Tibial nerve (tissue), 4 donors: ENCODE measurements around the gene LRRC4C. TPM values are rescaled to one million over a fixed set of nuclear protein-coding genes. Genes with fewer than 3 reads are reported as not detected.

Source experiments
- DNase-seq, 2 donors: peaks; one replicate each; pipeline ENCODE4 v3.0.0-alpha.2; 2019; ENCODE audit warnings: low spot score in 2 of 2
- H3K27ac ChIP-seq, 4 donors: fragments of 200-600 bp; sonication (generic) in 3 of 4; one replicate each; pipeline ENCODE4 v1.5.1; 2017 to 2019; ENCODE audit warnings: mild to moderate bottlenecking in 1 of 4
- H3K27me3 ChIP-seq, 2 donors: fragments of 200-600 bp; sonication (generic) in 1 of 2; one replicate each; pipeline versions ENCODE4 v1.5.1 to v1.6.0; 2017 to 2019
- H3K36me3 ChIP-seq, 3 donors: fragments of 200-600 bp; sonication (generic); one replicate each; pipeline ENCODE4 v1.5.1; 2018 to 2019
- H3K4me1 ChIP-seq, 4 donors: fragments of 200-600 bp; sonication (generic) in 3 of 4; one replicate each; pipeline ENCODE4 v1.5.1; 2017 to 2019
- H3K4me3 ChIP-seq, 4 donors: fragments of 200-600 bp; sonication (generic) in 3 of 4; one replicate each; pipeline ENCODE4 v1.5.1; 2017 to 2019; ENCODE audit warnings: mild to moderate bottlenecking in 1 of 4, moderate library complexity in 1 of 4
- H3K9me3 ChIP-seq, 4 donors: fragments of 200-600 bp; sonication (generic) in 3 of 4; one replicate each; pipeline ENCODE4 v1.5.1; 2017 to 2019
- EP300 ChIP-seq, 2 donors: sonication (generic); formaldehyde crosslinking; IDR thresholded peaks; one replicate each; pipeline ENCODE4 v1.6.1; 2017; ENCODE audit warnings: antibody characterized with exemption in 2 of 2, mild to moderate bottlenecking in 1 of 2
- POLR2A ChIP-seq, 2 donors: fragments of 450-650 bp; IDR thresholded peaks; one replicate each; pipeline ENCODE4 v1.6.1; 2017; ENCODE audit warnings: antibody characterized with exemption in 2 of 2, mild to moderate bottlenecking in 2 of 2, moderate library complexity in 2 of 2
- WGBS, 2 donors: methylation state at CpG; one replicate each; pipeline ENCODE4 v1.1.5; 2018; 5-methylcytosine and 5-hydroxymethylcytosine counted together
- total RNA-seq, 4 donors: library from RNA; depleted of rRNA; stranded (reverse); fragments of >200 nt; gene quantifications; one replicate each; pipeline ENCODE4 v1.1.0, GENCODE V29; 2016
- TF ChIP-seq, protein P1 (sequence below), 5 experiments: fragments of 200-600 bp in 3 of 5; fragments of 450-650 bp in 2 of 5; sonication (generic) in 3 of 5; IDR thresholded peaks; one replicate each; pipeline ENCODE4 v1.5.1; 2016 to 2019; ENCODE audit warnings: antibody characterized with exemption in 5 of 5, mild to moderate bottlenecking in 3 of 5, moderate library complexity in 2 of 5

Gene LRRC4C
- total RNA-seq, 4 donors from 2014 or later: 7.1 to 15.7 (median 8.4) TPM

DNA sequence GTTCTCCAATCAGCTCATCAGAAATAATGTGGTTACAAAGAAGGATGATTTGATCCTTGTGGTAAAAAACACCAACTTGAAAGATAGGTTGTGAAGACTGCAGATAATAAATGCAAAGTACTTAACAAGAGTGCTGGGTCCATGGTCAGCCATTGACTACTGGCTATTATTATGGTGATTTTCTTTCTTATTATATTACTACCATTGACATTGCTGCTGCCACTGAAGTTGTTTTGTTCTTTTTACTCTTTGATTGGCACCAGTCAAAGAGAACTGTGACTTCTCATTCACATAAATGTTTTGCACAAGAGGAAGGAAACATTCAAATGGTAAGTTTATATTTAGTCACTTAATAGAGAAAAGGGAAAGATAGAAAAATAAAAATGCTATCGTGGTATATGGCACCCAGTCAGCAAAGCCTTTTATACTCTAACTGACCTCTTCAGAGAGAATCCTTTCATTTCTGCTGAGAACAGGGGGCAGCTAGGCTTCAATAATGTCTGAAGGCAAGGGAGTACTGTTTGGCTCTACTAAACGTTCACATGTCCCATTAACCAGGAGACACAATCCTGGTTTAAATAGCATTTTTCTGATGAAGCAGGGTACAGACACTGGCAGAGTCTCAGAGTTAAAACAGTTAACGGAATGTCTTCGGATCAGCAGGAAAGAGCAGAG lies 64.8 kb downstream of the LRRC4C start:
- Histone ChIP-seq H3K9me3 (no peaks in the 10 kb centered on the region), H3K4me1 (no peaks in the 10 kb centered on the region), H3K4me3 (no peak overlapping the region), H3K36me3 (no peaks in the 10 kb centered on the region), H3K27ac (no peak overlapping the region), H3K27me3 (no peaks in the 10 kb centered on the region)
- TF ChIP-seq POLR2A (IDR thresholded peaks at IDR 0.05) (no peak), EP300 (IDR thresholded peaks at IDR 0.05) (no peak)
- TF ChIP-seq, protein P1, sequence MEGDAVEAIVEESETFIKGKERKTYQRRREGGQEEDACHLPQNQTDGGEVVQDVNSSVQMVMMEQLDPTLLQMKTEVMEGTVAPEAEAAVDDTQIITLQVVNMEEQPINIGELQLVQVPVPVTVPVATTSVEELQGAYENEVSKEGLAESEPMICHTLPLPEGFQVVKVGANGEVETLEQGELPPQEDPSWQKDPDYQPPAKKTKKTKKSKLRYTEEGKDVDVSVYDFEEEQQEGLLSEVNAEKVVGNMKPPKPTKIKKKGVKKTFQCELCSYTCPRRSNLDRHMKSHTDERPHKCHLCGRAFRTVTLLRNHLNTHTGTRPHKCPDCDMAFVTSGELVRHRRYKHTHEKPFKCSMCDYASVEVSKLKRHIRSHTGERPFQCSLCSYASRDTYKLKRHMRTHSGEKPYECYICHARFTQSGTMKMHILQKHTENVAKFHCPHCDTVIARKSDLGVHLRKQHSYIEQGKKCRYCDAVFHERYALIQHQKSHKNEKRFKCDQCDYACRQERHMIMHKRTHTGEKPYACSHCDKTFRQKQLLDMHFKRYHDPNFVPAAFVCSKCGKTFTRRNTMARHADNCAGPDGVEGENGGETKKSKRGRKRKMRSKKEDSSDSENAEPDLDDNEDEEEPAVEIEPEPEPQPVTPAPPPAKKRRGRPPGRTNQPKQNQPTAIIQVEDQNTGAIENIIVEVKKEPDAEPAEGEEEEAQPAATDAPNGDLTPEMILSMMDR (IDR thresholded peaks at IDR 0.05): no peak
- 51 to 52% methylated on average over 4 of the region's 4 CpGs for WGBS, 2 donors
- no peak for DNase-seq

DNA sequence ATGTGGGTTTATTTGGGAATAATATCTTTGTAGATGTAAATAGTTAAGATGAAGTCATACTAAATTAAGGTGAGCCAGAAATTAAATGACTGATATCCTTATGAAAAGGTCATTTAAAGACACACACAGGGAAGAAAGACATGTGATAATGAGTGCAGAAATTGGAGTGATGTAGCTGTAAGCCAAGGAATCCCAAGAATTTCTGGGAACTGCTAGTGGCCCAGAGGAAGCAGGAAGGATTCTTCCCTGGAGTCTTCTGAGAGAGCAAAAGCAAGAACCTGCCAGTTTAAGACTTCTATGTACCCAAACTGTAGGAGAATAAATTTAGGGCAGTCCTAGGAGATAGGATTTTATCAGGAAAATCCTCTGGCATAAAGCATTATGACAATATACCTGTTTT lies 66.9 kb downstream of the LRRC4C start:
- Histone ChIP-seq H3K4me3 (no peak overlapping the region), H3K9me3 (no peaks in the 10 kb centered on the region), H3K27ac (no peak overlapping the region), H3K27me3 (no peaks in the 10 kb centered on the region), H3K36me3 (no peaks in the 10 kb centered on the region), H3K4me1 (no peaks in the 10 kb centered on the region)
- no peak for TF ChIP-seq EP300 (IDR thresholded peaks at IDR 0.05)
- no peak for TF ChIP-seq POLR2A (IDR thresholded peaks at IDR 0.05)
- TF ChIP-seq, protein P1 (IDR thresholded peaks at IDR 0.05): no peak
- DNase-seq: no peak

DNA sequence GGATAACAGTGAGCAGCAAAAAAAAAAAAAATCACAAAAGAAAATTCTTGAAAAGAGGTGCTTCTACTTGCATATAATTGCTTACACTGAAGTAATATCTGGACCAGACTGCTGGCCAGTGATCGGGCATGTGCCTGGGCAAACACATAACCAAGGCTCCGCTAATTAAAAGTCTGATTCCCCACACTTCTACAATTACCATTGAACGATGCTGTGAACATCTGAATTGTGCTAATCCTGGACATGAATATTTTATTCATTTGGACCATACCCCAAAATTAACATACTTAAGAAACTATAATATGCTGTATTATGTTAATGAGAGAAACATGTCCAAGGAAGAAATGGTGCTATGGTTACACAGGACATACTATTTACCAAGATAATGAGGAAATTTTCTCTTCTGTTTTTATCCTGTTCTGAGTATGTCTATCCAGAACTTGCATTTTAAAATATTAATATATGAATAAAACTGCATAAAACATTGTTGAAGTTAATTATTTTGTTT lies 69.8 kb downstream of the LRRC4C start:
- WGBS, 2 donors: 89 to 91% methylated on average over 3 of the region's 3 CpGs
- Histone ChIP-seq H3K36me3 (no peaks in the 10 kb centered on the region), H3K27me3 (no peaks in the 10 kb centered on the region), H3K4me1 (no peaks in the 10 kb centered on the region), H3K27ac (no peak overlapping the region), H3K9me3 (no peaks in the 10 kb centered on the region), H3K4me3 (no peak overlapping the region)
- TF ChIP-seq POLR2A (IDR thresholded peaks at IDR 0.05) (no peak), EP300 (IDR thresholded peaks at IDR 0.05) (no peak)
- TF ChIP-seq, protein P1 (IDR thresholded peaks at IDR 0.05): no peak
- no peak for DNase-seq

DNA sequence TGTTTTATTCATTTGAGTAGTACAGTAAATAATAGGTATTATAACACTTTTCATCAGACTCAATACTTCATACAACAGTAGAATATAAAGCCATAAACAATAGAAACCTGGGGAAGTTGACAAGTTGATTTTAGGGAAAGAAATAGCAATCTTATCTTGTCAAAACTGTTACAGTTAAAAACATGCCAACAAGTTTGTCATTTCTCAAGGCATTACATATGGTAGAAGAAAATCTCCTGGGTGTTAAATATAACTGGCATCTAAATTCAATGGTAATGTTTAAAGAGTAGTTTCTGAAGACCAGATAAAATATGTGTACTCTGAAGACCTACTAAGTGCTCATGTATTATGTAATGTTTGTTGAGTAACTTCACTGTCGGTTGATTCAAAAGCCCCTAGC lies 75.1 kb downstream of the LRRC4C start:
- Histone ChIP-seq H3K4me1 (peaks cover 0 to 3% (median 0%) of the 10 kb centered on the region in 4 donors), H3K4me3 (no peak overlapping the region), H3K27ac (no peak overlapping the region)

DNA sequence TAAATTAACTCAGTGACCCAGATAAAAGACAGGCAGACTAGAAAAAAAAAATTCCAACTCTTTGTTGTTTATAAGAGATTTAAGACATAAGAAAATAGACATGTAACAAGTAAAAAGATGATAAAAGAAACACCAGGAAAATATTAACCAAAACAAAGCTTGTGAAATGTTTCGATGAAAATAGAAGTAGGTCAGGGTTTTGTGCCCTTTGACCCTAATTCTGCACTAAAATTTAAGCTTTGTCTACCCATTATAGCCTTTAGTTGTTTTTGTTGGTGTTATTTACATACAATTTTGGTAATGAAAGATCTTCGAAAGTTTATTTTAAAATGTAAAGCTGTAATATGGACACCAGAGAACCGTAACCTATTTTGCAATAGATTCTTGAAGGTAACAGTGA lies 75.7 kb downstream of the LRRC4C start:
- no peak for DNase-seq
- Histone ChIP-seq H3K9me3 (no peaks in the 10 kb centered on the region), H3K4me1 (peaks cover 0 to 3% (median 0%) of the 10 kb centered on the region in 4 donors), H3K4me3 (no peak overlapping the region), H3K36me3 (no peaks in the 10 kb centered on the region), H3K27ac (no peak overlapping the region), H3K27me3 (no peaks in the 10 kb centered on the region)
- 89 to 90% methylated on average over 3 of the region's 3 CpGs for WGBS, 2 donors
- TF ChIP-seq POLR2A (IDR thresholded peaks at IDR 0.05) (no peak), EP300 (IDR thresholded peaks at IDR 0.05) (no peak)
- TF ChIP-seq, protein P1 (IDR thresholded peaks at IDR 0.05): no peak

More for the DNA sequence above, 75.1 kb downstream of the LRRC4C start:
- TF ChIP-seq POLR2A (IDR thresholded peaks at IDR 0.05): no peak
- TF ChIP-seq, protein P1 (IDR thresholded peaks at IDR 0.05): no peak
- no peak for TF ChIP-seq EP300 (IDR thresholded peaks at IDR 0.05)
- Histone ChIP-seq H3K27me3 (no peaks in the 10 kb centered on the region), H3K9me3 (no peaks in the 10 kb centered on the region), H3K36me3 (no peaks in the 10 kb centered on the region)
- DNase-seq: no peak
- WGBS, 2 donors: 80 to 95% methylated on average over 1 of the region's 1 CpG
